ENCODE data around the gene IFRD2. TPM values are rescaled to one million over a fixed set of nuclear protein-coding genes. Genes with fewer than 3 reads are reported as not detected.

The IFRD2 gene
- total RNA-seq, 4 donors from 2014 or later: 63.9 to 96.5 (median 88.4) TPM

GRCh38 chr3:50260942-50261441 is 31.2 kb downstream of the IFRD2 start:
- intact Hi-C loops (cut with DNase I): no loop called here
- no peaks in the 10 kb centered on the region for H3K27me3 ChIP-seq
- H3K4me3 ChIP-seq (replicated peaks in 1 of 3): peak overlapping the region in 1 of 3 donors; percentile 72
- H3K27ac ChIP-seq: peak overlapping the region; percentile 97 to 99 (median 99)
- no peak for DNase-seq
- 49 to 76% methylated on average over 4 of the region's 5 CpGs for WGBS, 2 donors
- TF ChIP-seq POLR2A (IDR thresholded peaks at IDR 0.05): no peak
- TF ChIP-seq CTCF (IDR thresholded peaks at IDR 0.05): no peak
- H3K9me3 ChIP-seq: no peaks in the 10 kb centered on the region
- peaks cover 43 to 49% of the 10 kb centered on the region in 2 donors for H3K4me1 ChIP-seq
- peaks cover 22 to 27% of the 10 kb centered on the region in 2 donors for H3K36me3 ChIP-seq

GRCh38 chr3:50260027-50260941 is 31.9 kb downstream of the IFRD2 start:
- Histone ChIP-seq H3K36me3 (peaks cover 22 to 27% of the 10 kb centered on the region in 2 donors), H3K9me3 (no peaks in the 10 kb centered on the region), H3K27me3 (no peaks in the 10 kb centered on the region), H3K4me3 (replicated peaks in 1 of 3) (peak overlapping the region in 2 of 3 donors; percentile 28 to 72), H3K4me1 (peaks cover 36 to 45% of the 10 kb centered on the region in 2 donors), H3K27ac (peak overlapping the region; percentile 97 to 99 (median 99))
- 4 to 17% methylated on average over 1 to 14 of the region's 70 CpGs for WGBS, 2 donors
- DNase-seq: peak; percentile 94
- intact Hi-C loops (cut with DNase I): no loop called here
- TF ChIP-seq CTCF (IDR thresholded peaks at IDR 0.05): peak; percentile 66 to 99 (median 99)
- TF ChIP-seq POLR2A (IDR thresholded peaks at IDR 0.05): peak in 1 of 2 donors; percentile 85

- Histone ChIP-seq H3K9me3 (no peaks in the 10 kb centered on the region), H3K4me1 (peaks cover 29 to 45% of the 10 kb centered on the region in 2 donors), H3K4me3 (replicated peaks in 1 of 3) (peak overlapping the region in 1 of 3 donors; percentile 72), H3K27ac (peak overlapping the region in 2 of 3 donors; percentile 99), H3K36me3 (peaks cover 26 to 27% of the 10 kb centered on the region in 2 donors), H3K27me3 (no peaks in the 10 kb centered on the region)
- intact Hi-C loops (cut with DNase I): no loop called here
- no peak for TF ChIP-seq POLR2A (IDR thresholded peaks at IDR 0.05)
- no peak for TF ChIP-seq CTCF (IDR thresholded peaks at IDR 0.05)
- 65 to 80% methylated on average over 5 to 12 of the region's 18 CpGs for WGBS, 2 donors
- no peak for DNase-seq
These were observed 32.7 kb downstream of the IFRD2 start for GRCh38 chr3:50259432-50260026.

- peaks cover 26 to 31% of the 10 kb centered on the region in 2 donors for H3K36me3 ChIP-seq
- H3K27ac ChIP-seq: peak overlapping the region in 1 of 3 donors; percentile 99
- no peak for TF ChIP-seq POLR2A (IDR thresholded peaks at IDR 0.05)
- TF ChIP-seq CTCF (IDR thresholded peaks at IDR 0.05): no peak
- H3K4me1 ChIP-seq: peaks cover 23 to 43% of the 10 kb centered on the region in 2 donors
- H3K27me3 ChIP-seq: no peaks in the 10 kb centered on the region
- WGBS, 2 donors: 84 to 87% methylated on average over 15 to 16 of the region's 16 CpGs
- no peak for DNase-seq
- intact Hi-C loops (cut with DNase I): no loop called here
- no peak overlapping the region for H3K4me3 ChIP-seq (replicated peaks in 1 of 3)
- H3K9me3 ChIP-seq: no peaks in the 10 kb centered on the region
These were observed 33.2 kb downstream of the IFRD2 start for GRCh38 chr3:50258979-50259378.
